KOPT-K1 (cell line): ENCODE measurements around the gene BHLHE40.

Experiments
- H3K27ac ChIP-seq: fragments of 200-600 bp; sonication (generic); 2 replicates; pipeline ENCODE4 v1.5.1; 2016; ENCODE audit warnings: antibody characterized with exemption, mild to moderate bottlenecking, low read depth, low read length; ENCODE audit not compliant: poor library complexity, severe bottlenecking
- H3K36me3 ChIP-seq: fragments of 200-600 bp; sonication (generic); 2 replicates; pipeline ENCODE4 v1.5.1; 2017; ENCODE audit warnings: antibody characterized with exemption, mild to moderate bottlenecking, low read length, moderate library complexity; ENCODE audit not compliant: insufficient read depth
- H3K9me3 ChIP-seq: fragments of 200-600 bp; sonication (generic); 2 replicates; pipeline ENCODE4 v1.5.1; 2017; ENCODE audit warnings: antibody characterized with exemption, low read length, mild to moderate bottlenecking; ENCODE audit not compliant: insufficient read depth, poor library complexity, severe bottlenecking

The BHLHE40 gene

DNA sequence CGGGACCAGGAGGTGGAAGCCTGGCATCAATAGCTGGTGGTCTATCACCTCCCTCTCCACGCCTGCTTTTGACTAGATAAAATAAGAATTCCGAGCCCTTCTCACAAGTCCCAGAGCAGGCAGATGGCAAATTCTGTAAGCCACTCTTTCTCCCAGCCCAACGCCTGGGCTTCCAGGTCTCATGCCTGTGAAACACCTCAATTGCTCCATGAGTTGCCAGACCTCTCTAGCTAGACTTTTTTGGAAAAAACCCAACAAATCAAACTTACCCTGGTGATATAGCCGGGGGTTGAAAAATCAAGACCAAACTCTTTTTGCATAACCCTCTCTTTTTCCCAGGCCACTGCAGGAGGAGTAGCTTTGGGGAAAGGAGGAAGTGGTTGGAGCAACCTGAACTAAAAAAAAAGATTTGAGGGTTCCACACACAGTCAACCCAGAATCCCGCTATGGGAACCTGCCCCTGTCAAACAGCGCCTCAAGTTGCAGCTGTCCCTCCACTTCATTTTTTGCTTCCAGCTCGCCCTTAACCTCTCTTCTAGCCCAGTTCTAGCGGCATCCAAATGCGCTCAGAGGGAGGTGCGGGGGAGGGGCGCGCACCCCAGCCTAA, 7.0 kb downstream of the BHLHE40 start:
- H3K27ac ChIP-seq, result peak overlapping the region; percentile 60
- no peaks in the 10 kb centered on the region for H3K9me3 ChIP-seq
- H3K36me3 ChIP-seq, result peaks cover 23% of the 10 kb centered on the region

DNA sequence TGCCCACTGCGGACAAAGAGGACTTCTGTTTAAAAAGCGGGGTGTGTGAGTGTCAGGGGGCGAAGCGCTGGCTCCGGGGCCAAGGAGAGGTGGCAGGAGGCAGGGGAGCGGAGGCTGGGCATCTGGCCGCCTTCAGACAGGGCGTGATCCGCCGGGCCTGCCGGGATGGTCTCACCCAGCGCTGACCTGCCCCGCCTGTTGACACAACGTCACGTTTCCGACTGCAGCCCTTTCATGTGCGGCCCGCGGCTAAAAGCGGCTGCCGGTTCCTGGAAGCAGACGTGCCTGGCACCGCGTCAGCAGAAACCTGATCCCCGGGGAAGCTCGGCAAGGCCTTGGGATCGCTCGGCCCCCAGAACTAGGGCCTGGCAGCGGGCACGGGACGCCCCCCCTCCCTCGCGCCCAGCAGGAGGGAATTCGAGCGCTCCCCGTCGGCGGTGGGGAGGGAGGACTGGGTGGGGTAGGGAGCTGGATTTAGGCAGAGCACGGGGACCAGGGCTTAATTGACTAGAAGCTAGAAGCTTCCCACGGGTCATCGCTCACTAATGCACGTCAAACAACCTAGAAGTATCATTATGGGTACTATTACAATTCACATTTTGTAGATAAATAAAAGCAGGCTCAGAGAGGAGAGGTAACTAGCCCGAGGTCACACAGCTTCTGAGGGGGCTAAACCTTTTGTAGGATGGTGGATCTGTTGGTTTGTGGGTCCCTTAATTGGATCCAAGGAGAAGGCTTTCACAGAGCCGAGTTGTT, 7.7 kb downstream of the BHLHE40 start:
- Histone ChIP-seq H3K27ac (peak overlapping the region; percentile 60), H3K9me3 (no peaks in the 10 kb centered on the region), H3K36me3 (peaks cover 17% of the 10 kb centered on the region)

- Histone ChIP-seq H3K9me3 (no peaks in the 10 kb centered on the region), H3K27ac (peak overlapping the region; percentile 60), H3K36me3 (peaks cover 10% of the 10 kb centered on the region; the same call in 1 of the 2 replicates)
Observed at GRCh38 chr3:4987538-4988296, 8.5 kb downstream of the BHLHE40 start.

DNA sequence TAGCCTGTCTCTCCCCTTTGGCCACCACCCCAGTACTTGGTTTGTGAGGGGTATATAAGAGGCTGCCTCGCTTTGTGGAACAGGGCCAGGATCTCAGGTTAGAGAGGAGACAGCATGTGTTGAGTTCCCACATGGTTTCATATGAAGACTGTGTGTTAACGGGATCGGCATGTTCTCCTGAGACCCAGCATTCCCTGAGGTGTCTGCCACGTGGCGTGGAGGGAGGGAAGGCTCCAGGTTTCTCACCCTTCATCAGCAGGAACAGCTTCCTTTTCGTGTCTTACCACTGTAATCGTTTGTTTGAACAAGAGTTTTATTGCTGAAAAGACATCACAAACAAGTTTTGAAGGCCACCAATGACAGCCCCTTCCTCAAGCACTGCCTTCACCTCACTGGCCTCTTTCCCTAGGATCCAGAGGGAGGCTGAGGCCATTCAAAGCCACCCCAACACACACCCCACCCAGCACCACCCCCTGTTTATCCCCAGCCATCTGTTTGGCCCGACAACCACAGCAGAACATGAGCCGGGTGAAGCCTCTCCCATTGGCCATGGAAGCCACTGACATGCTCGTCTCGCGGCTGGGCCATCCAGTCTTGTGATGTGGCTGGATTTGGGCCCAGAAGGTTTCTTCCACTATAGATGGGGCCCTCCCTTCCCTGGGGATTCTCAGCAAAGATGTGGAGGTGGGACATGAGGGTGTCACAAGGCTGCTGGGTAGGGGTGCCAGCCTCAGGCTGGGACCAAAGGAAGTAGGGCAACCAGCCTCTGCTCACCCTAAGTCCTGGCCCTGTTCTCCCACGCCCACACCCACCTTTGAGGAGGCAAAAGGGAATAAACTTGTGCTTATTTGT, 10.0 kb downstream of the BHLHE40 start:
- H3K36me3 ChIP-seq, result no peaks in the 10 kb centered on the region
- H3K27ac ChIP-seq, result no peak overlapping the region
- no peaks in the 10 kb centered on the region for H3K9me3 ChIP-seq

DNA sequence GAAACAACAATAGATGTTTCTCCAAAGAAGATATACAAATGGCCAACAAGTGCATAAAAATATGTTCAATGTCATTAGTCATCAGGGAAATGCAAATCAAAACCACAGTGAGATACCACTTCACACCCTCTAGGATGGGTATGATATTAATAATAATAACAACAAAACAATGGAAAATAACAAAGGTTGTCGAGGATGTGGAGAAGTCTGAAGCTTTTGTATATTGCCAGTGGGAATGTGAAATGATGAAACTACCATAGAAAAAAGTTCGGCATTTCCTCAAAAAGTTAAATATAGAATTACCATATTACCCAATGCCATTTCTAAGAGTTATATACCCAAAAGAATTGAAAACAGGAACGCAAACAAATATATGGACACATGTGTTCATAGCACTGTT, 10.8 kb downstream of the BHLHE40 start:
- Histone ChIP-seq H3K36me3 (no peaks in the 10 kb centered on the region), H3K27ac (no peak overlapping the region)

GRCh38 chr3:4992118-4992517, 12.9 kb downstream of the BHLHE40 start:
- H3K9me3 ChIP-seq, result no peaks in the 10 kb centered on the region
- no peak overlapping the region for H3K27ac ChIP-seq
- no peaks in the 10 kb centered on the region for H3K36me3 ChIP-seq

More for the DNA sequence above, 10.8 kb downstream of the BHLHE40 start:
- H3K9me3 ChIP-seq, result no peaks in the 10 kb centered on the region

GRCh38 chr3:4993276-4994143, 14.3 kb downstream of the BHLHE40 start:
- H3K36me3 ChIP-seq, result no peaks in the 10 kb centered on the region
- no peak overlapping the region for H3K27ac ChIP-seq
- H3K9me3 ChIP-seq, result no peaks in the 10 kb centered on the region

GRCh38 chr3:4994144-4994730, 15.0 kb downstream of the BHLHE40 start:
- no peak overlapping the region for H3K27ac ChIP-seq
- H3K36me3 ChIP-seq, result no peaks in the 10 kb centered on the region
- H3K9me3 ChIP-seq, result no peaks in the 10 kb centered on the region

DNA sequence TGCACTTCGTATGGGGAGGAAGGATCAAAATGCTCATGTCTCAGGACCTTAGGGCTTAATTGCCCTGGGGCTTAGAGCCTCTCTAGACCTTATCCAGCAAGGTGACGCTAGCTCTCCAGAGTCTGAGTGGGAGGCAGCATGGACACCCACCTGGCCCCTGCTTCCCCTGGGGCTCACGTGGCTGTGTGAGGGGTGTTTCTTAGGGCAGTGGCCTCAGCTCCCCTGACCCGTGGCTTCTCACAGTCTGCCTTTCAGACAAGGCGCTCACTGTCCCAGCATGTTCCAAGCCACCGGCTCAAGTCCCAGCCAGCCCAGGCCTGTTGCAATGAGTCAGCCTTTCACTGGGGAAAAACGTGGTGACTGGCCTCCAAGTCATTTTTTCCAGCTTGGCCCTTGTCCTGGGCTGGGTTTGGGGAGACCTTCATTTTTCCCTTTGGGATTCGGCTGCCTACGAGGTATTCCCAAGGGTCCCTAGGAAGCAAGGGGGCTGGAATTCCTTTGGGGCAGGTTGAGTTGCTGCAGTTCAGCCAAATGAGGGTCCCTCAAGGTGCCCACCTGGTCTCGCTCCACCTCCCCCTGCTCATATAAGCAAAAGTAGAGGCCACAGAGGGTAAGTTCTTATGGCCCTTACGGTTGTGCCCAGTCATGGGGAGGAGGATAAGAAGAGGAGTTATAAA, 15.7 kb downstream of the BHLHE40 start:
- H3K9me3 ChIP-seq, result no peaks in the 10 kb centered on the region
- no peak overlapping the region for H3K27ac ChIP-seq
- H3K36me3 ChIP-seq, result no peaks in the 10 kb centered on the region

GRCh38 chr3:4995500-4996053, 16.3 kb downstream of the BHLHE40 start:
- no peak overlapping the region for H3K27ac ChIP-seq
- H3K9me3 ChIP-seq, result no peaks in the 10 kb centered on the region
- H3K36me3 ChIP-seq, result no peaks in the 10 kb centered on the region

DNA sequence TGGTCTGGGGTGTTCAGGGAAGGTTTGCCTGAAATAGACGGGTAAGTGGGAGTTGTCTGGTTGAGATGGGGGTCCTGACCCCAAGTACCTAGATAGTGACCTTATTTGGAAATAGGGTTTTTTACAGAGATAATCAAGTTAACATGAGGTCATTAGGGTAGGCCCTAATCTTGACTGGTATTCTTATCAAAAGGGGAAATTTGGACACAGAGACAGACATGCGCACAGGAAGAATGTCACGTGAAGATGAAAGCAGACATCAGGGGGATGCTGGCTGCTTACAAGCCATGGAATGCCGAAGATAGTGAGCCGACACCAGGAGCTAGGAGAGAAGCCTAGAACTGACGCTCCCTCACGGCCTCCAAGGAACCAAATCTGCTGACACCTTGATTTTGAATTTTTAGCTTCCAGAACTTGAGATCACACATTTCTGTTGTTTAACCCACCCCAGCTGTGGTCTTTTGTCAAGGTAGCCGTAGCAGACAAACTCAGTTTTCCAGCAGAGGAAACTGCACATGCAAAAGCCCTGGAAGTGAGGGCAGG, 17.1 kb downstream of the BHLHE40 start:
- Histone ChIP-seq H3K36me3 (no peaks in the 10 kb centered on the region), H3K27ac (no peak overlapping the region), H3K9me3 (no peaks in the 10 kb centered on the region)

GRCh38 chr3:4996771-4997291, 17.6 kb downstream of the BHLHE40 start:
- H3K27ac ChIP-seq, result no peak overlapping the region
- H3K9me3 ChIP-seq, result no peaks in the 10 kb centered on the region

DNA sequence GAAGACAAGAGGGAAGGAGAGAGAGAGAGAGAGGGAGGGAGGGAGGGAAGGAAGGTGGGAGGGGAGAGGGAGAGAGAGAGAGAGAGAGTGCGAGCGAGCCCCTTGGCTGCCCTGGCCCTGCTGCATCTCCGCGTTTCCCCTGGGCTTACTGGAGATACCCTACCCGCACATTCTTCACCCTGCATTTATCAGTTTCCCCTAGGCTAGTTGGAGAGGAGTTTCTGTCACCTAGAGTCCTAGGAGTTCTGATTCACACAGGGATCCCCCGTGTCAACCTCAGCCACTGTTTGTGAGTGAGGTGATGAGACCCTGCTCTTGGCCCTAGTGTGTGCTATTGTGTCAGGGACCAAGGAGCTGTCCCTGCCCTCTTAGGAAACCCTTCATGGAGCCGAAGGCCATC, 18.7 kb downstream of the BHLHE40 start:
- H3K27ac ChIP-seq, result no peak overlapping the region
- no peaks in the 10 kb centered on the region for H3K9me3 ChIP-seq
- no peaks in the 10 kb centered on the region for H3K36me3 ChIP-seq

More at GRCh38 chr3:4996771-4997291, 17.6 kb downstream of the BHLHE40 start:
- H3K36me3 ChIP-seq, result no peaks in the 10 kb centered on the region
